Skin epidermis (tissue), 12 donors: ENCODE results near the gene CHCHD4.

Source experiments
- H3K27ac ChIP-seq, 21 experiments: fragments of 200-600 bp; sonication (generic) in 11 of 21; one replicate each; pipeline ENCODE4 v1.5.0; 2020; ENCODE audit warnings: mild to moderate bottlenecking in 3 of 21, inconsistent platforms in 2 of 21, moderate library complexity in 2 of 21
- H3K4me3 ChIP-seq, 7 experiments: fragments of 200-600 bp; sonication (generic) in 2 of 7; one replicate each; pipeline ENCODE4 v1.5.0; 2020; ENCODE audit warnings: inconsistent platforms in 2 of 7, mild to moderate bottlenecking in 2 of 7, moderate library complexity in 1 of 7

CHCHD4 gene

GRCh38 chr3:14124615-14125192, at the start of gene CHCHD4, which contains the start of gene TMEM43:
Gene CHCHD4 (minus strand): TSS chr3:14124870. CDS start chr3:14124676, 194 bp downstream.
Gene TMEM43 (plus strand): TSS chr3:14125052. CDS start chr3:14125194, 142 bp downstream.
- peak within 1 kb of the TSS; percentile 88 to 99 (median 97) for H3K27ac ChIP-seq
- H3K4me3 ChIP-seq: peak within 1 kb of the TSS; percentile 69 to 98 (median 85)

- no peak overlapping the region for H3K27ac ChIP-seq
- H3K4me3 ChIP-seq: no peak overlapping the region
Observed at GRCh38 chr3:14172496-14172895, 47.8 kb upstream of the CHCHD4 start.

GRCh38 chr3:14170531-14171159, 46.0 kb upstream of the CHCHD4 start:
- peak overlapping the region in 3 of 21 experiments; percentile 14 to 34 (median 33) for H3K27ac ChIP-seq
- no peak overlapping the region for H3K4me3 ChIP-seq

GRCh38 chr3:14169871-14170270, 45.2 kb upstream of the CHCHD4 start:
- Histone ChIP-seq H3K27ac (peak overlapping the region in 2 of 21 experiments; percentile 14 to 34), H3K4me3 (no peak overlapping the region)

GRCh38 chr3:14169435-14169834, 44.8 kb upstream of the CHCHD4 start:
- Histone ChIP-seq H3K27ac (peak overlapping the region in 2 of 21 experiments; percentile 14 to 34), H3K4me3 (no peak overlapping the region)

- Histone ChIP-seq H3K27ac (peak overlapping the region in 1 of 21 experiments; percentile 5), H3K4me3 (no peak overlapping the region)
Observed at GRCh38 chr3:14166877-14167603, 42.4 kb upstream of the CHCHD4 start.

GRCh38 chr3:14162178-14162577, 37.5 kb upstream of the CHCHD4 start:
- H3K4me3 ChIP-seq: no peak overlapping the region

GRCh38 chr3:14161282-14161681, 36.6 kb upstream of the CHCHD4 start:
- Histone ChIP-seq H3K27ac (no peak overlapping the region), H3K4me3 (no peak overlapping the region)

More at GRCh38 chr3:14162178-14162577, 37.5 kb upstream of the CHCHD4 start:
- no peak overlapping the region for H3K27ac ChIP-seq

GRCh38 chr3:14159426-14159825, 34.8 kb upstream of the CHCHD4 start:
- no peak overlapping the region for H3K27ac ChIP-seq
- H3K4me3 ChIP-seq: no peak overlapping the region

GRCh38 chr3:14158370-14158769, 33.7 kb upstream of the CHCHD4 start:
- no peak overlapping the region for H3K27ac ChIP-seq
- no peak overlapping the region for H3K4me3 ChIP-seq

GRCh38 chr3:14157951-14158350, 33.3 kb upstream of the CHCHD4 start:
- Histone ChIP-seq H3K27ac (no peak overlapping the region), H3K4me3 (no peak overlapping the region)

- H3K4me3 ChIP-seq: no peak overlapping the region
- H3K27ac ChIP-seq: peak overlapping the region in 2 of 21 experiments; percentile 19 to 62
Observed at GRCh38 chr3:14156843-14157561, 32.3 kb upstream of the CHCHD4 start.

GRCh38 chr3:14156201-14156600, 31.5 kb upstream of the CHCHD4 start:
- no peak overlapping the region for H3K4me3 ChIP-seq
- H3K27ac ChIP-seq: no peak overlapping the region

GRCh38 chr3:14154895-14155440, 30.3 kb upstream of the CHCHD4 start:
- H3K27ac ChIP-seq: no peak overlapping the region
- H3K4me3 ChIP-seq: no peak overlapping the region

- Histone ChIP-seq H3K27ac (no peak overlapping the region), H3K4me3 (no peak overlapping the region)
Observed at GRCh38 chr3:14154276-14154675, 29.6 kb upstream of the CHCHD4 start.

- no peak overlapping the region for H3K4me3 ChIP-seq
- no peak overlapping the region for H3K27ac ChIP-seq
Observed at GRCh38 chr3:14153663-14154062, 29.0 kb upstream of the CHCHD4 start.

GRCh38 chr3:14152963-14153355, 28.3 kb upstream of the CHCHD4 start:
- Histone ChIP-seq H3K4me3 (no peak overlapping the region), H3K27ac (no peak overlapping the region)

GRCh38 chr3:14152233-14152962, 27.7 kb upstream of the CHCHD4 start:
- Histone ChIP-seq H3K4me3 (no peak overlapping the region), H3K27ac (no peak overlapping the region)

GRCh38 chr3:14151471-14152083, 26.9 kb upstream of the CHCHD4 start:
- Histone ChIP-seq H3K4me3 (no peak overlapping the region), H3K27ac (no peak overlapping the region)
